WTC11 (cell line): ENCODE measurements around the gene PCGF3. TPM values are rescaled to one million over a fixed set of nuclear protein-coding genes. Genes with fewer than 3 reads are reported as not detected.

Source experiments
- ATAC-seq: fragments of 200-7000 bp; cut with Tn5 transposase; 2 replicates; pipeline ENCODE4 v1.10.0; 2021; ENCODE audit warnings: mild to moderate bottlenecking, moderate library complexity
- CTCF ChIA-PET: fragments of 300-600 bp; sonication (Branson Sonifier 250); formaldehyde crosslinking; loops from one replicate; lab custom pipeline; 2021; ENCODE audit warnings: antibody characterized with exemption; lab: Charles Lee
- POLR2A ChIA-PET: fragments of 350-600 bp; sonication (Branson Sonifier 250); formaldehyde crosslinking; loops from one replicate; lab custom pipeline; 2021; ENCODE audit warnings: antibody characterized with exemption; lab: Charles Lee
- DNase-seq: peaks from one replicate; pipeline ENCODE4 v3.0.0; 2021; ENCODE audit warnings: low spot score
- H3K27ac Mint-ChIP-seq: 2 replicates; pipeline ENCODE4 v1.8.0; 2021; ENCODE audit warnings: mixed read lengths
- H3K27me3 Mint-ChIP-seq: 2 replicates; pipeline ENCODE4 v1.8.0; 2021; ENCODE audit warnings: low read depth, mild to moderate bottlenecking, moderate library complexity, mixed read lengths
- H3K36me3 Mint-ChIP-seq: 2 replicates; pipeline ENCODE4 v1.8.0; 2021; ENCODE audit warnings: mixed read lengths
- H3K4me1 Mint-ChIP-seq: 2 replicates; pipeline ENCODE4 v1.8.0; 2022; ENCODE audit warnings: mixed read lengths
- H3K4me3 Mint-ChIP-seq: 2 replicates; pipeline ENCODE4 v1.8.0; 2021; ENCODE audit warnings: mild to moderate bottlenecking, moderate library complexity, mixed read lengths
- H3K9me3 Mint-ChIP-seq: 2 replicates; pipeline ENCODE4 v1.8.0; 2021; ENCODE audit warnings: mixed read lengths
- CBFB ChIP-seq: sonication (generic); formaldehyde crosslinking; IDR thresholded peaks from 2 replicates; pipeline ENCODE4 v1.8.1; 2022; ENCODE audit warnings: mild to moderate bottlenecking, low read depth, missing genetic modification reagents
- CREM ChIP-seq: sonication (generic); formaldehyde crosslinking; IDR thresholded peaks from 2 replicates; pipeline ENCODE4 v1.8.1; 2022; ENCODE audit warnings: mild to moderate bottlenecking, missing genetic modification reagents, moderate library complexity
- FOXP1 ChIP-seq: sonication (generic); formaldehyde crosslinking; IDR thresholded peaks from 2 replicates; pipeline ENCODE4 v1.8.0; 2022; ENCODE audit warnings: missing genetic modification reagents, mild to moderate bottlenecking, moderate library complexity, borderline replicate concordance
- HMGA2 ChIP-seq: fragments of 250-450 bp; sonication (Bioruptor Pico); IDR thresholded peaks from 2 replicates; pipeline ENCODE4 v1.4.0; 2021; ENCODE audit warnings: mild to moderate bottlenecking, moderate library complexity
- JUN ChIP-seq: sonication (generic); formaldehyde crosslinking; IDR thresholded peaks from 2 replicates; pipeline ENCODE4 v1.8.0; 2023; ENCODE audit warnings: mild to moderate bottlenecking, missing genetic modification reagents
- RORB ChIP-seq: fragments of 250-450 bp; sonication (Bioruptor Pico); IDR thresholded peaks from 2 replicates; pipeline ENCODE4 v1.9.0; 2021; ENCODE audit warnings: mild to moderate bottlenecking
- SMAD3 ChIP-seq: sonication (generic); formaldehyde crosslinking; IDR thresholded peaks from 2 replicates; pipeline ENCODE4 v1.8.0; 2022; ENCODE audit warnings: missing genetic modification reagents, mild to moderate bottlenecking, borderline replicate concordance
- SOX15 ChIP-seq: fragments of 250-450 bp; sonication (Bioruptor Pico); IDR thresholded peaks from 2 replicates; pipeline ENCODE4 v1.9.0; 2021; ENCODE audit warnings: mild to moderate bottlenecking
- ZBTB21 ChIP-seq: sonication (generic); formaldehyde crosslinking; IDR thresholded peaks from 2 replicates; pipeline ENCODE4 v1.8.1; 2023; ENCODE audit warnings: mild to moderate bottlenecking, missing genetic modification reagents, borderline replicate concordance
- ZNF121 ChIP-seq: sonication (generic); formaldehyde crosslinking; IDR thresholded peaks from 2 replicates; pipeline ENCODE4 v1.8.0; 2023; ENCODE audit warnings: missing genetic modification reagents
- ZNF232 ChIP-seq: sonication (generic); formaldehyde crosslinking; IDR thresholded peaks from 2 replicates; pipeline ENCODE4 v1.8.0; 2022; ENCODE audit warnings: mild to moderate bottlenecking, missing genetic modification reagents
- ZNF396 ChIP-seq: fragments of 250-450 bp; sonication (Bioruptor Pico); IDR thresholded peaks from 2 replicates; pipeline ENCODE4 v1.8.0; 2021; ENCODE audit warnings: mild to moderate bottlenecking, moderate library complexity, borderline replicate concordance
- total RNA-seq: library from RNA; stranded (reverse); gene quantifications from 3 replicates; pipeline ENCODE4 v1.2.3, GENCODE V29; 2021
- TF ChIP-seq, protein P1 (sequence below): sonication (generic); formaldehyde crosslinking; IDR thresholded peaks from 2 replicates; pipeline ENCODE4 v1.8.0; 2023; ENCODE audit warnings: missing genetic modification reagents
- TF ChIP-seq, protein P2 (sequence below): sonication (generic); formaldehyde crosslinking; IDR thresholded peaks from 2 replicates; pipeline ENCODE4 v1.8.1; 2022; ENCODE audit warnings: mild to moderate bottlenecking, missing genetic modification reagents, moderate library complexity, borderline replicate concordance
- TF ChIP-seq, protein P3 (sequence below): sonication (generic); formaldehyde crosslinking; IDR thresholded peaks from 2 replicates; pipeline ENCODE4 v1.8.0; 2022; ENCODE audit warnings: mild to moderate bottlenecking, missing genetic modification reagents
- TF ChIP-seq, protein P4 (sequence below): fragments of 250-450 bp; sonication (Bioruptor Pico); IDR thresholded peaks from 2 replicates; pipeline ENCODE4 v2.1.2; 2022; ENCODE audit warnings: mild to moderate bottlenecking, moderate library complexity
- TF ChIP-seq, protein P5 (sequence below): fragments of 250-450 bp; sonication (Bioruptor Pico); IDR thresholded peaks from 2 replicates; pipeline ENCODE4 v1.9.0; 2021; ENCODE audit warnings: mild to moderate bottlenecking, borderline replicate concordance
- TF ChIP-seq, protein P6 (sequence below): fragments of 250-450 bp; sonication (Bioruptor Pico); IDR thresholded peaks from 2 replicates; pipeline ENCODE4 v1.9.0; 2021; ENCODE audit warnings: mild to moderate bottlenecking
- TF ChIP-seq, protein P7 (sequence below): sonication (generic); formaldehyde crosslinking; IDR thresholded peaks from 2 replicates; pipeline ENCODE4 v1.8.1; 2023; ENCODE audit warnings: mild to moderate bottlenecking, missing genetic modification reagents
- TF ChIP-seq, protein P8 (sequence below): sonication (generic); formaldehyde crosslinking; IDR thresholded peaks from 2 replicates; pipeline ENCODE4 v1.8.1; 2023; ENCODE audit warnings: mild to moderate bottlenecking, missing genetic modification reagents, moderate library complexity

Gene PCGF3
- total RNA-seq, 1 experiment from 2014 or later, result 65.7 TPM

DNA sequence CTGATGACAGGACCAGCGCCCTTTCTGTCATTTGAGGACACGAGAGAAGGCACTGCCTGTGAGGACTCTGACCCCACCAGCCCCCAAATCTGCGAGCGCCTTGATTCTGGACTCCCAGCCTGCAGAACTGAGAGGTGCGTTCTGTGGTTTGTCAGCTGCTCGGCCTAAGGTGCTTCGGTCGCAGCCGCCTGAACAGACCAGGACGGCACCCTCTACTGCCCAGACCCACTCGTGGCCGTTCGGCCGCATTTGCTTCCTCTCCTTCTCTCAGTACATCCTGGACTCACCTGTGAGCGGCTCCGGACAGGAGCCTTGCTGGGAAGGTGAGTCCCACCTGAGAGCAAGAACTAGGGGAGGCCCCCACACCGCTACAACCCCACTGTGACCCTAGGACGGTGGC, 8.5 kb downstream of the PCGF3 start (continued):
- TF ChIP-seq ZNF121 (CRISPR knock-in tag), result no peak
- TF ChIP-seq, protein P1, sequence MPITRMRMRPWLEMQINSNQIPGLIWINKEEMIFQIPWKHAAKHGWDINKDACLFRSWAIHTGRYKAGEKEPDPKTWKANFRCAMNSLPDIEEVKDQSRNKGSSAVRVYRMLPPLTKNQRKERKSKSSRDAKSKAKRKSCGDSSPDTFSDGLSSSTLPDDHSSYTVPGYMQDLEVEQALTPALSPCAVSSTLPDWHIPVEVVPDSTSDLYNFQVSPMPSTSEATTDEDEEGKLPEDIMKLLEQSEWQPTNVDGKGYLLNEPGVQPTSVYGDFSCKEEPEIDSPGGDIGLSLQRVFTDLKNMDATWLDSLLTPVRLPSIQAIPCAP (CRISPR knock-in tag), result no peak
- no peak for TF ChIP-seq HMGA2
- TF ChIP-seq ZBTB21 (CRISPR knock-in tag), result no peak
- TF ChIP-seq, protein P2, sequence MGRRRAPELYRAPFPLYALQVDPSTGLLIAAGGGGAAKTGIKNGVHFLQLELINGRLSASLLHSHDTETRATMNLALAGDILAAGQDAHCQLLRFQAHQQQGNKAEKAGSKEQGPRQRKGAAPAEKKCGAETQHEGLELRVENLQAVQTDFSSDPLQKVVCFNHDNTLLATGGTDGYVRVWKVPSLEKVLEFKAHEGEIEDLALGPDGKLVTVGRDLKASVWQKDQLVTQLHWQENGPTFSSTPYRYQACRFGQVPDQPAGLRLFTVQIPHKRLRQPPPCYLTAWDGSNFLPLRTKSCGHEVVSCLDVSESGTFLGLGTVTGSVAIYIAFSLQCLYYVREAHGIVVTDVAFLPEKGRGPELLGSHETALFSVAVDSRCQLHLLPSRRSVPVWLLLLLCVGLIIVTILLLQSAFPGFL (CRISPR knock-in tag), result no peak
- TF ChIP-seq, protein P3, sequence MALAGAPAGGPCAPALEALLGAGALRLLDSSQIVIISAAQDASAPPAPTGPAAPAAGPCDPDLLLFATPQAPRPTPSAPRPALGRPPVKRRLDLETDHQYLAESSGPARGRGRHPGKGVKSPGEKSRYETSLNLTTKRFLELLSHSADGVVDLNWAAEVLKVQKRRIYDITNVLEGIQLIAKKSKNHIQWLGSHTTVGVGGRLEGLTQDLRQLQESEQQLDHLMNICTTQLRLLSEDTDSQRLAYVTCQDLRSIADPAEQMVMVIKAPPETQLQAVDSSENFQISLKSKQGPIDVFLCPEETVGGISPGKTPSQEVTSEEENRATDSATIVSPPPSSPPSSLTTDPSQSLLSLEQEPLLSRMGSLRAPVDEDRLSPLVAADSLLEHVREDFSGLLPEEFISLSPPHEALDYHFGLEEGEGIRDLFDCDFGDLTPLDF (CRISPR knock-in tag), result no peak
- TF ChIP-seq, protein P4, sequence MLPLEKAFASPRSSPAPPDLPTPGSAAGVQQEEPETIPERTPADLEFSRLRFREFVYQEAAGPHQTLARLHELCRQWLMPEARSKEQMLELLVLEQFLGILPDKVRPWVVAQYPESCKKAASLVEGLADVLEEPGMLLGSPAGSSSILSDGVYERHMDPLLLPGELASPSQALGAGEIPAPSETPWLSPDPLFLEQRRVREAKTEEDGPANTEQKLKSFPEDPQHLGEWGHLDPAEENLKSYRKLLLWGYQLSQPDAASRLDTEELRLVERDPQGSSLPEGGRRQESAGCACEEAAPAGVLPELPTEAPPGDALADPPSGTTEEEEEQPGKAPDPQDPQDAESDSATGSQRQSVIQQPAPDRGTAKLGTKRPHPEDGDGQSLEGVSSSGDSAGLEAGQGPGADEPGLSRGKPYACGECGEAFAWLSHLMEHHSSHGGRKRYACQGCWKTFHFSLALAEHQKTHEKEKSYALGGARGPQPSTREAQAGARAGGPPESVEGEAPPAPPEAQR (CRISPR knock-in tag), result no peak
- TF ChIP-seq, protein P5, sequence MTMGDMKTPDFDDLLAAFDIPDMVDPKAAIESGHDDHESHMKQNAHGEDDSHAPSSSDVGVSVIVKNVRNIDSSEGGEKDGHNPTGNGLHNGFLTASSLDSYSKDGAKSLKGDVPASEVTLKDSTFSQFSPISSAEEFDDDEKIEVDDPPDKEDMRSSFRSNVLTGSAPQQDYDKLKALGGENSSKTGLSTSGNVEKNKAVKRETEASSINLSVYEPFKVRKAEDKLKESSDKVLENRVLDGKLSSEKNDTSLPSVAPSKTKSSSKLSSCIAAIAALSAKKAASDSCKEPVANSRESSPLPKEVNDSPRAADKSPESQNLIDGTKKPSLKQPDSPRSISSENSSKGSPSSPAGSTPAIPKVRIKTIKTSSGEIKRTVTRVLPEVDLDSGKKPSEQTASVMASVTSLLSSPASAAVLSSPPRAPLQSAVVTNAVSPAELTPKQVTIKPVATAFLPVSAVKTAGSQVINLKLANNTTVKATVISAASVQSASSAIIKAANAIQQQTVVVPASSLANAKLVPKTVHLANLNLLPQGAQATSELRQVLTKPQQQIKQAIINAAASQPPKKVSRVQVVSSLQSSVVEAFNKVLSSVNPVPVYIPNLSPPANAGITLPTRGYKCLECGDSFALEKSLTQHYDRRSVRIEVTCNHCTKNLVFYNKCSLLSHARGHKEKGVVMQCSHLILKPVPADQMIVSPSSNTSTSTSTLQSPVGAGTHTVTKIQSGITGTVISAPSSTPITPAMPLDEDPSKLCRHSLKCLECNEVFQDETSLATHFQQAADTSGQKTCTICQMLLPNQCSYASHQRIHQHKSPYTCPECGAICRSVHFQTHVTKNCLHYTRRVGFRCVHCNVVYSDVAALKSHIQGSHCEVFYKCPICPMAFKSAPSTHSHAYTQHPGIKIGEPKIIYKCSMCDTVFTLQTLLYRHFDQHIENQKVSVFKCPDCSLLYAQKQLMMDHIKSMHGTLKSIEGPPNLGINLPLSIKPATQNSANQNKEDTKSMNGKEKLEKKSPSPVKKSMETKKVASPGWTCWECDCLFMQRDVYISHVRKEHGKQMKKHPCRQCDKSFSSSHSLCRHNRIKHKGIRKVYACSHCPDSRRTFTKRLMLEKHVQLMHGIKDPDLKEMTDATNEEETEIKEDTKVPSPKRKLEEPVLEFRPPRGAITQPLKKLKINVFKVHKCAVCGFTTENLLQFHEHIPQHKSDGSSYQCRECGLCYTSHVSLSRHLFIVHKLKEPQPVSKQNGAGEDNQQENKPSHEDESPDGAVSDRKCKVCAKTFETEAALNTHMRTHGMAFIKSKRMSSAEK (CRISPR knock-in tag), result no peak

DNA sequence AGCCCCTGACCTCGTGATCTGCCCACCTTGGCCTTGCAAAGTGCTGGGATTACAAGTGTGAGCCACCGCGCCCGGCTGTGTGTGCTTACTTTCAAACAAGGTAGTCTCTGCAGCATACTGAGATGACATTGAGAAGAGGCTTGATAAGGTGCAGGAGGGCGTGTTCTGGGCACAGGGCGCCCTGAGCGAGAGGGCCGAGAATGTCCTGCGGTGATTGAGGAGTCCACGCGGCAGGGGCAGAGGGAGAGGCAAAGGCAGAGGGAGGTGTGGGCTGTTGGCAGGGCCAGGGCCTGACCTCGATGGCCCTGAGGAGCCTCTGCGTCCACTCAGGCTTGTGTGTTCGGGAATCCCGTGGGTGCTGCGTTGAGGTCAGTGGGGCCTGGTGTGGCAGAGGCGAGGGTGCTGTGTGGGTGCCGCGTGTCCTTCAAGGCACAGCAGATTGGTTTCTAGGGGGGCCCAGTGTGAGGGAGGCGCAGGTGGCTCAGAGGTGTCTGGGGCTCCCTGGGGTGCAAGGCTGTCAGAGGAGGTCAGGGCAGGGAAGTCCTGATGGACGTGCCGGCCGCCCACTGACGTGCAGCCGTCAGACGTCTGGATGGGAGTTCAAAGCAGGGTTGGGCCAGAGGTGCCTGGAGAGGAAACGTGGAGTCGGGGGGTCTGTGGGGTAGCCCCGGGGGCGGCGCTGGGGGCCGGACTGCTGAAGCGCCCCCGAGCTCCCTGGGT, 12.1 kb downstream of the PCGF3 start:
- no peak for ATAC-seq
- CTCF ChIA-PET, result interaction anchor here (4.1 kb wide), 1 partner anchor 33 kb away, joined by 17 read pairs; no protein-coding TSS in a partner anchor
- H3K27ac Mint-ChIP-seq, result no peak overlapping the region

DNA sequence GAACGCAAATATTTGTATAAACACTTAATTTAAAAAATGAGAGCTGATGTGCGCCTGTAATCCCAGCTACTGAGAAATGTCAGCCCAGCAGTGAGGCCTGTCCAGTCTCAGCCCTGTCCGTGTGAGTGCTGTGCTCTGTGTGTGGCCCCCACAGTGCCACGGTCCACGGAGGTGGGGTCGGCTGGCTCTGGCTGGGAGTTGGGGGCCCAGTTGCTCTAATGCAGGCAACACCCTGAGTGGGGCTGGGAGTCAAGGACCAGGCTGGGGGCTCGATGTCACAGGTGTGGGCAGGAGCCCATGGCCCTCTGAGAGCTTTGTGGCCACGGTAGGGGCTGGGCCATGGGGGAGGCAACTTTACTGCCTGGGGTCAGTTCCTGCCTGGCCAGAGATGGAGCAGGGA, 12.8 kb downstream of the PCGF3 start:
- DNase-seq, result no peak
- Mint-ChIP-seq H3K36me3 (peaks cover 15% of the 10 kb centered on the region), H3K4me1 (no peaks in the 10 kb centered on the region), H3K9me3 (no peaks in the 10 kb centered on the region), H3K4me3 (no peak overlapping the region), H3K27ac (no peak overlapping the region), H3K27me3 (no peaks in the 10 kb centered on the region)
- no peak for ATAC-seq
- ChIA-PET CTCF (interaction anchor here (4.1 kb wide), 1 partner anchor 34 kb away, joined by 17 read pairs; no protein-coding TSS in a partner anchor), POLR2A (no interaction called here)
- TF ChIP-seq, protein P2 (CRISPR knock-in tag), result no peak
- TF ChIP-seq, protein P6, sequence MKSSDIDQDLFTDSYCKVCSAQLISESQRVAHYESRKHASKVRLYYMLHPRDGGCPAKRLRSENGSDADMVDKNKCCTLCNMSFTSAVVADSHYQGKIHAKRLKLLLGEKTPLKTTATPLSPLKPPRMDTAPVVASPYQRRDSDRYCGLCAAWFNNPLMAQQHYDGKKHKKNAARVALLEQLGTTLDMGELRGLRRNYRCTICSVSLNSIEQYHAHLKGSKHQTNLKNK, result no peak
- TF ChIP-seq ZNF396 (no peak), FOXP1 (CRISPR knock-in tag) (no peak), CREM (CRISPR knock-in tag) (no peak), RORB (CRISPR knock-in tag) (no peak), ZNF232 (CRISPR knock-in tag) (no peak)
- TF ChIP-seq, protein P7, sequence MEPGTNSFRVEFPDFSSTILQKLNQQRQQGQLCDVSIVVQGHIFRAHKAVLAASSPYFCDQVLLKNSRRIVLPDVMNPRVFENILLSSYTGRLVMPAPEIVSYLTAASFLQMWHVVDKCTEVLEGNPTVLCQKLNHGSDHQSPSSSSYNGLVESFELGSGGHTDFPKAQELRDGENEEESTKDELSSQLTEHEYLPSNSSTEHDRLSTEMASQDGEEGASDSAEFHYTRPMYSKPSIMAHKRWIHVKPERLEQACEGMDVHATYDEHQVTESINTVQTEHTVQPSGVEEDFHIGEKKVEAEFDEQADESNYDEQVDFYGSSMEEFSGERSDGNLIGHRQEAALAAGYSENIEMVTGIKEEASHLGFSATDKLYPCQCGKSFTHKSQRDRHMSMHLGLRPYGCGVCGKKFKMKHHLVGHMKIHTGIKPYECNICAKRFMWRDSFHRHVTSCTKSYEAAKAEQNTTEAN (CRISPR knock-in tag), result no peak
- TF ChIP-seq, protein P8, sequence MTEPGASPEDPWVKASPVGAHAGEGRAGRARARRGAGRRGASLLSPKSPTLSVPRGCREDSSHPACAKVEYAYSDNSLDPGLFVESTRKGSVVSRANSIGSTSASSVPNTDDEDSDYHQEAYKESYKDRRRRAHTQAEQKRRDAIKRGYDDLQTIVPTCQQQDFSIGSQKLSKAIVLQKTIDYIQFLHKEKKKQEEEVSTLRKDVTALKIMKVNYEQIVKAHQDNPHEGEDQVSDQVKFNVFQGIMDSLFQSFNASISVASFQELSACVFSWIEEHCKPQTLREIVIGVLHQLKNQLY (CRISPR knock-in tag), result no peak

More for the DNA sequence above, 12.1 kb downstream of the PCGF3 start:
- Mint-ChIP-seq H3K4me3 (no peak overlapping the region), H3K36me3 (peaks cover 10% of the 10 kb centered on the region), H3K27me3 (no peaks in the 10 kb centered on the region), H3K9me3 (no peaks in the 10 kb centered on the region), H3K4me1 (no peaks in the 10 kb centered on the region)
- TF ChIP-seq SOX15 (CRISPR knock-in tag), result no peak
- TF ChIP-seq ZNF121 (CRISPR knock-in tag), result no peak
- no peak for TF ChIP-seq JUN (CRISPR knock-in tag)
- no peak for TF ChIP-seq CBFB (CRISPR knock-in tag)
- no peak for TF ChIP-seq SMAD3 (CRISPR knock-in tag)
- POLR2A ChIA-PET, result no interaction called here
- no peak for DNase-seq
